HG03521 (cell line): ENCODE data around the gene ABCA12.
A peak's percentile ranks its signal among the peaks of the same experiment; 100 is the strongest.
"Not testable (repeated sequence)": the region's sequence is repeated elsewhere in the genome, so short reads cannot be mapped to it uniquely, and the experiment has no call there.

ENCODE experiments used
- ATAC-seq: cut with Tn5 transposase; IDR thresholded peaks from one replicate; pipeline ENCODE4 v1.9.1; 2021; ENCODE audit warnings: mild to moderate bottlenecking, moderate library complexity; ENCODE audit not compliant: unreplicated experiment

Gene ABCA12, protein sequence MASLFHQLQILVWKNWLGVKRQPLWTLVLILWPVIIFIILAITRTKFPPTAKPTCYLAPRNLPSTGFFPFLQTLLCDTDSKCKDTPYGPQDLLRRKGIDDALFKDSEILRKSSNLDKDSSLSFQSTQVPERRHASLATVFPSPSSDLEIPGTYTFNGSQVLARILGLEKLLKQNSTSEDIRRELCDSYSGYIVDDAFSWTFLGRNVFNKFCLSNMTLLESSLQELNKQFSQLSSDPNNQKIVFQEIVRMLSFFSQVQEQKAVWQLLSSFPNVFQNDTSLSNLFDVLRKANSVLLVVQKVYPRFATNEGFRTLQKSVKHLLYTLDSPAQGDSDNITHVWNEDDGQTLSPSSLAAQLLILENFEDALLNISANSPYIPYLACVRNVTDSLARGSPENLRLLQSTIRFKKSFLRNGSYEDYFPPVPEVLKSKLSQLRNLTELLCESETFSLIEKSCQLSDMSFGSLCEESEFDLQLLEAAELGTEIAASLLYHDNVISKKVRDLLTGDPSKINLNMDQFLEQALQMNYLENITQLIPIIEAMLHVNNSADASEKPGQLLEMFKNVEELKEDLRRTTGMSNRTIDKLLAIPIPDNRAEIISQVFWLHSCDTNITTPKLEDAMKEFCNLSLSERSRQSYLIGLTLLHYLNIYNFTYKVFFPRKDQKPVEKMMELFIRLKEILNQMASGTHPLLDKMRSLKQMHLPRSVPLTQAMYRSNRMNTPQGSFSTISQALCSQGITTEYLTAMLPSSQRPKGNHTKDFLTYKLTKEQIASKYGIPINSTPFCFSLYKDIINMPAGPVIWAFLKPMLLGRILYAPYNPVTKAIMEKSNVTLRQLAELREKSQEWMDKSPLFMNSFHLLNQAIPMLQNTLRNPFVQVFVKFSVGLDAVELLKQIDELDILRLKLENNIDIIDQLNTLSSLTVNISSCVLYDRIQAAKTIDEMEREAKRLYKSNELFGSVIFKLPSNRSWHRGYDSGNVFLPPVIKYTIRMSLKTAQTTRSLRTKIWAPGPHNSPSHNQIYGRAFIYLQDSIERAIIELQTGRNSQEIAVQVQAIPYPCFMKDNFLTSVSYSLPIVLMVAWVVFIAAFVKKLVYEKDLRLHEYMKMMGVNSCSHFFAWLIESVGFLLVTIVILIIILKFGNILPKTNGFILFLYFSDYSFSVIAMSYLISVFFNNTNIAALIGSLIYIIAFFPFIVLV (N-terminal part only)

DNA sequence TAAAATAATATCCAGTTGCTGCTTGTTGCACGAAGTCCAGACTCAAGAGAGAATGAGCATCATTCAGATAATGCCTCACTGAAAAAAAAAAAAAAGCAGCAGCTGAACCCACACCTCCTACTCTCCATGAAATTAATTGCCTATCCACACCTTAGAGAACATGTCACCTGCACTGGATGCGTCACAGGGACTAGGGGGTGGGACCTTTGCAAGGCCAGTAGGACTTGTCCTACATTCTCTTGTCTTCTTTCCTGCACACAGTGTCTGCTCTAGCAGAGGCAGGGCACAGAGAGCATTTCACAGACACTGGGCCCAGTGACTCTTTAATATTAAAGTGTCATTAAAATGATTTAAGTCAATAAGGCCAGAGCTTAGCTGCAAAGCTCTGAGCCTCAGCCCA is at the start of gene ABCA12:
Gene ABCA12 (minus strand): TSS at position 148 of the 400 bp plus-strand sequence. CDS start 418 bp downstream, outside the sequence.
- no peak for ATAC-seq

DNA sequence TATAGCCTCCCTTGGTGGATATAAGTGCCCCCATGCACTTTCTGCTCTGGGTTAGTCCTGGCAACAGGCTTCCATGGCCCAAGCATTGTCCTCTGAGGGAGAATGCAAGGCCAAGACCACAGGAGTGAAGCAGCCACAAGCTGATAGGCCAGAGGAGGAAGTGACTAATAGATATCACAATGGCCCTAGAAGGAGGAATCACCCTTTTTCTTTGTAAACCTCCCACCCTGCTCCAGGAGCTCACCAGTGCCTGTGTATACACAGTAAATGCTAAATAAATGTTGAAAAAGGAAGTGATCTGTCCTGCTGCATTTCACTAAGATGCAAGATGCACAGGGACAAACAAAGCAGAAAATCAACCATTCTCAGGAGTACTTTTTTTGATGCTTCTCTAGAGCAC is 49.7 kb upstream of the ABCA12 start:
- ATAC-seq = no peak

DNA sequence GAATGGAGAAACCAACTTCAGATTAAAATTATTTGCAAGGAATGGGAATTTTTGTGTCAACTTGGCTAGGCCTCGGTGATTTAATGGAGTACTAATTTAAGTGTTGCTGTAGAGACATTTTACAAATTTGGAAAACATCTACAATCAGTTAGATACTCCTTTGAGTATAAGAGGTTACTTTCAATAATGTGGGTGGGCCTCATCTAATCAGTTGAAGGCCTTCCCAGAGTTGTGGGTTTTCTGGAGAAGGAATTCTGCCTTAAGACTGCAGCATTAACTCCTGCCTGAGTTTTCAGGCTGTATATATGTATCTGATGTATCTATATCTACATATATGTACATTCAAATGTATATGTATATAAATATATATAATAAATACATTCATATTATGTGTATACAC is 47.6 kb upstream of the ABCA12 start:
- ATAC-seq = no peak

DNA sequence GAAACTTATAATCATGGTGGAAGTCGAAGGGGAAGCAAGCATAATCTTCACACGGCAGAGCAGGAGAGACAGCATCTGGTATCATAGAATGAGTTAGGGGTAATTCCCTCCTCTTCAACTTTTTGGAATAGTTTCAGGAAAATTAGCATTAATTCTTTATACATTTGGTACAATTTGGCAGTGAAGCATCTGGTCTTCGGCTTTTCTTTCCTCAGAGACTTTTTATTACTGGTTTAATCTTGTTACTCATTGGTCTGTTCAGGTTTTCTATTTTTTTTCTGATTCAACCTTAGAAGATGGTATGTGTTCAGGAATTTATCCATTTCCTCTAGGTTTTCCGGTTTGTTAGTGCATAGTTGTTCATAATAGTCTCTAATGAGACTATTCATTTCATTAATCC is 39.7 kb upstream of the ABCA12 start:
- no peak for ATAC-seq

DNA sequence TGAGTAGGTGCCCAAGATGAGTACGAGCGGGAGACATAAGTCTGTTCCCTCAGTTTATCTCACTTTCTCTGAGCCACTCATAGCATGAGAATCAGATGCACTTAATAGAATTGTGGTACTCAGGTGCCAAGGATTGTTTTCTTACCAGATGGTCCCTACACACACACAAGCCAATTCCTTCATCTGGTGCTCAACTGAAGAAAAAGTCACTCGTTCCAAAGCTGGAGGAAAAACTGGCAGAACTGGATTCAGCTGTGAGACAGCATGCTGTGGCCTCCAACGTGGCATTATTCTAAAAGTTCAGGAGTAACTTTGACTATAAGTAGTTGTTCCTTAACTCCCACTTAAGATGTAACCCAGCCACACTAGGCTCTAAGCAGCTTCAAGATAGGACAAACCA is 33.4 kb upstream of the ABCA12 start:
- ATAC-seq = no peak

DNA sequence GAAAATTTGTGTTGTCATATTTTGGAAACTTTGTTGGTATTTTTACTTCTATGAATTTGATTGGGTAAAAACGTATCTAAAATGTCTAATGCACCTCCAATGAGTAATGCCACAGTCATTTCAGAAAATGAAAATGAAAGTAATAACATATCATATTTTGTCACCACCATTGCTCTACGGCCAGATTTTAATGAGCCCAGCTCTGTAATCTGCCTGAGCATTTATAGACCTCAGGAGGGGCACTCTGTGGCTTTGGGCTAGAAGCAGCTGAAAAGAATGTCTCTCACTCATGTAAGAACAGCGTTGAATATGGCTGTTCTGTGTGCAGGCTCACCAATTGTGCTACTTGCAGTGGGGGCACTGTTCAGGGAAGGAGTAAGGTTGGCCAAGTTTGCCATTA is 32.7 kb upstream of the ABCA12 start:
- ATAC-seq = peak; percentile 67

DNA sequence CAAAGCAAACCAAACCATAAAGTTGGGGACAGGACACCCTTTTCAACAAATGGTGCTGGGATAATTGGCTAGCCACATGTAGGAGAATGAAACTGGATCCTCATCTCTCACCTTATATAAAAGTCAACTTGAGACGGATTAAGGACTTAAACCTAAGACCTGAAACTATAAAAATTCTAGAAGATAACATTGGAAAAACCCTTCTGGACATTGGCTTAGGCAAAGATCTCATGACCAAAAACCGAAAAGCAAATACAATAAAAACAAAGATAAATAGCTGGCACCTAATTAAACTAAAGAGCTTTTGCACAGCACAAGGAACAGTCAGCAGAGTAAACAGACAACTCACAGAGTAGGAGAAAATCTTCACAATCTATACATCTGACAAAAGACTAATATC is 28.1 kb upstream of the ABCA12 start:
- ATAC-seq = not testable (repeated sequence)

DNA sequence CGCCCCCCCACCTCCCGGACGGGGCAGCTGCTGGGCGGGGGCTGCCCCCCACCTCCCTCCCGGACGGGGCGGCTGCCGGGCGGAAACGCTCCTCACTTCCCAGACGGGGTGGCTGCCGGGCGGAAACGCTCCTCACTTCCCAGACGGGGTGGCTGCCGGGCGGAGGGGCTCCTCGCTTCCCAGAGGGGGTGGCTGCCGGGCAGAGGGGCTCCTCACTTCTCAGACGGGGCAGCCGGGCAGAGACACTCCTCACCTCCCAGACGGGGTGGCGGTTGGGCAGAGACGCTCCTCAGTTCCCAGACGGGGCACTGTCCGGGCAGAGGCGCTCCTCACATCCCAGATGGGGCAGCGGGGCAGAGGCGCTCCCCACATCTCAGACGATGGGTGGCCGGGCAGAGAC is 24.9 kb upstream of the ABCA12 start:
- not testable (repeated sequence) for ATAC-seq

DNA sequence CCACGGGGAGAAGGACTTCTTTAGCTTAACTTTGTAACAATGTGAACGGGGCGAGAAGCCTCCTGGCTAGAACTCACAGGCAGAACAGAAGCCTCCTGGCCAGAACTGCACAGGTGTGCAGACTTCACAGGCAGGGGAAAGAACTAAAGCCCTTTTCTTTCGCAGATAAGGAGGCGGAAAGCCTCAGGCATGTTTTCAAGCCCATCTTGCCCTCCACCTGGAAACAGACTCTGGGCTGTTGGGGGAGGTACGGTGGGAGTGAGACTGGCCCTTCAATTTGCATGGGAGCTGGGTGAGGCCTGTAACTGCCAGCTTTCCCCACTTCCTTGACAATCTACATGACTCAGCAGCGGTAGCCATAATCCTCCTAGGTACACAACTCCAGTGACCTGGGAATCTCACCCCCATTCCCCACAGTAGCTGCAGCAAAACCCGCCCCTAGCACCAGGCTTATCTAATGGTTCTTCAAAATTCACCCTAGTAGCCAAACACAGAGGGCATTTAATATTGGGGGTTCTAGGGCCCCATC is 22.9 kb upstream of the ABCA12 start:
- ATAC-seq = no peak

DNA sequence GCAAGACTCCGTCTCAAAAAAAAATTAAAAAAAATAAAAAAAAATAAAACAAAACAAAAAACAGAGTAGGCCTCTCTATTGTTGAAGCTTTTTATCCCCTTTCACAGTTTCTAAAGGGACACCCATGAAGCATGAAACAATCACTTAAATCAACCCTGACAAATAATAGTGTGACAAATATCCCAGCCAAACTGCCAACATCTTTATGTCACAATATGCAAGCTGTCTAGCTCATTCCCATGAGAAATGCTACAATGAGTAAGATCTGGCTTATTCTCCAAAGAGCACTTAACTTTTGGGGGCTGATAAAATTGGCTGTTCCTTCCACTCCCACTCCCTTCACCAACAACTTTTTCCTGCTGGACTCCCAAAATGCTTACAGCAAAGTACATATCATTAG is 21.7 kb upstream of the ABCA12 start:
- no peak for ATAC-seq

DNA sequence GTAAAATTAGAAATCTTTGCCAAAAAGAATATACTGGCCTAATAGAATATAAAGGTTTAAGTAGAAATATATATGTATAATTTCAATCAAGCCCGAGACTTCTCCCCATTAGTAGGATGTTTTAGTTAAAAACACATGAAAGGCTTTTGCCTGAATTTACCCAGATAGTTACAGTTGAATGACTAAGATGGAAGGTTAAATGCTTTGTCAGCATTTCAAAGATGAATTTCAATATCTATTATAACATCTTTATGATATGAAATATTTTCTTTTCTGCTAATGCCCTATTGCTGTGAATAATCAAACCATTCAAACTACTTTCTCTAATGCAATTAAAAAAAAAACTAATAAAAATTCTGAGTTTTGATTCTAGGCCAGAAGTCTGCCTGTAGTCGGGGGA is 18.0 kb upstream of the ABCA12 start:
- ATAC-seq = no peak

DNA sequence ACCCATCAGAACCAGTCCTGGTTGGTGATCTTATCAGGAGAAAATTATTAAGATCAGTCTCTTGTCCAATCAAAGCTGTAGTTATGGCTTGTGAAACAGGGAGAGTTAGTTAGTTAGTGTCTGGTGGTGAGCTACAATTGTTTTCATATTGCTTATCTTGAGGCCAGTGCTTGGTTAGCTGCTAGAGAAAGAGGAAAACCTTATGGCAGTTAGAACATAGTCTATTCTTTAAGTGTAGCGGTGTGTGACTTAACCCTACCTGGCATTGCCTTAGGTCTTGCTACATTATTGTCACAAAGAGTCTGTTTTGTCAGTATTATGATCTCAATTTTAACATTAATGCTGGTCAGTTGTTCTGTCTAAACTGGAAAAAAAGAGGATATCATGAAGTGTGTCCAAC is 11.5 kb upstream of the ABCA12 start:
- ATAC-seq = no peak

DNA sequence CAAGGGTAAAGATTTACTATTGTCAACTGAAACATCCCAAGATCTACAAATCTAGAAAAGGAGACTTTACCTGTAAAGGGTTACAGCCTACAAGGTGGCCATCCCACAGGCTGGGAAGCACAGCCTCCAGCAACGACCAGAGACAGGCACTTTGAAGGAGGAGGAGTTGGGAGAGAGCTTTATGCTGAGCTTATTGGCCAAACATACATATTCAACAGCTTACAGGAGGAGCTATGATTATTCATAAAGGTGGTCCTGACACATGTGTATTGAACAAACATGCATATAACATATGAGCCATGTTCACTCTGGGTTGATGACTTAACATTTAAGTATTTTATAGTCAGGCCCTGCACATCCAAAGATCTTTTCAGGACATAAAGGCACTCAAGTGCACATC is 11.1 kb upstream of the ABCA12 start:
- no peak for ATAC-seq

DNA sequence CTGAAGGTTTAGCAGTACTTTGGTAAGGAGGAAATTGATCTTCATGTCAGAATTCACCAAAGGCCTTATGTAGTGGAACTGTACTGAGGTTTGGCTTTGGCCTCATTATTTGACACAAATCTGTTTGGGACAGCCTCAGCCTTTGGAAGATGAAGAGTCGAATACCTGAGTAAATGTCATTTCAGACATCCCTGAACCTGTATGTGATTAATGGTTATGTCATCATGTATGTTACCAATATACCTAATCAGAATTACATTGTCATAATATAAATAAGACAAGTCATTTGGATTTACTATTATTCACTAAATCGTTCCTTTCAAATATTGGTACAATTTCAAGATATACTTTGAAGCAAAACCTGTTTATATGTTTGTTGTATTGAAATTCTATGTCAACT is 10.6 kb upstream of the ABCA12 start:
- ATAC-seq = no peak

DNA sequence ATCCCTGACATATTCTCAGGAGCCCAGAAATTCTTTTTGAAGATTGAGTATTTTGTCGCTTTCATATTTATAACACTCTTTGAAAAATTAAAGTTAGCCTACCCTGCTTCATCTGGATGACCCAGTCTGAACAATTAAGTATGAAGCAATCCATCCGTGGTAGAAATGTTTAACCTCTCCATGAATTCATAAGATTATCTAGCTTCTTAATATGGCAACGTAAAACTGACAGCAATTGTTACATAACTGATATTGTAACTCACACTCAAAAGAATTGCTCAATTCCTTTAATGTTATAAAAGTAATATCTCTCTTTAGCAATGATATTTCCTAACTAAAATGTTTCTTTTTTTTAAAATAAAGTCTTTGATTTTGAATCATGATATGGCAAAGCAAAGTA is 7.2 kb upstream of the ABCA12 start:
- no peak for ATAC-seq

DNA sequence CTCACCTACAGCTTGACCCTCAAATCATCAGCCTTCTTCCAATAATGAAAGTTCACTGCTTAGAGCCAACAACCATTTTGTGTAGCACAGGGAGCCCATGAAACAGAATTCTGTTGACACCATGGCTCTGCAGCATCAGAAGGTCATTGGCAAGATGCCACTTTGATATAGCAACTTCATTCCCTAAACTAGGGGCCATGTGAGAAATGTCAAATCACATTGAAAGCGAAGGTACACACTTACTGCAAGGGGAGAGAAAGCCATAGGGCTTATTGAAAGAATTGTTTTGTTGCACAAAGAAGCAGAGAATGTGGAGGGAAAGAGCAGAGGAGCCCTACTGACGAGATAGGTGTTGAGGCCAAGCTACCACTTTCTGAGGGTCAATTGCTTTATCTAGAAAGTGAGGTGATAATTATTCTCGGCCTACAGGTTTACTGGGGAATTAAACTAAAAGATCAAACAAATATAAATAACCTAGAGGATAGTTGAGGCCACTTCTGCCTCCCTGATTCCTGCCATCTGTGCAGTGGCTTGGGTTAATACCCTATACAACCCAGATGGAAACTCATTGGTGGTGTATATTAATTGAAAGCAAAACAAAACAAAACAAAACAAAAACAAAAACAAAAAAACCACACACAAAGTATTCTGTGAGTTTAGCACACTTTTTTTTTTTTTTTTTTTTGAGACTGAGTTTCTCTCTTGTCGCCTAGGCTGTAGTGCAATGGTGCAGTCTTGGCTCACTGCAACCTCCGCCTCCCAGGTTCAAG is 5.9 kb upstream of the ABCA12 start:
- ATAC-seq = no peak

DNA sequence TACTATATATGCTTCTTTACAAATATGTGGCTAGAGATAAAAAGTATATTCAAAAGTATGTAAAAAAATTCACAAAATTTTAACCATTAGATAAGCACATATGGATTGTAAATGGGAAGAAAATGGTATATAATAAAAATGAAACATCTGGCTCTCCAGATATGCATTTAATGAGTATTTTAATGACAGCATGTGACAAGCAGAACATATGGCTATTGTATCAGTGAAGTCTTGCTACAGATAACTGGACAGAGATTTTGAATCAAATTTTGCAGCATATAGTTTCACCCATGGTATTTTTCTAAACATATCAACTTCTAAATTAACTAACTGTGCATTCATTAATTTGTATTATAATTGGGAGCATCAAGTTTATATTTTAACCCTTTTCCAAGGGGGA is 5.0 kb upstream of the ABCA12 start:
- ATAC-seq = no peak

DNA sequence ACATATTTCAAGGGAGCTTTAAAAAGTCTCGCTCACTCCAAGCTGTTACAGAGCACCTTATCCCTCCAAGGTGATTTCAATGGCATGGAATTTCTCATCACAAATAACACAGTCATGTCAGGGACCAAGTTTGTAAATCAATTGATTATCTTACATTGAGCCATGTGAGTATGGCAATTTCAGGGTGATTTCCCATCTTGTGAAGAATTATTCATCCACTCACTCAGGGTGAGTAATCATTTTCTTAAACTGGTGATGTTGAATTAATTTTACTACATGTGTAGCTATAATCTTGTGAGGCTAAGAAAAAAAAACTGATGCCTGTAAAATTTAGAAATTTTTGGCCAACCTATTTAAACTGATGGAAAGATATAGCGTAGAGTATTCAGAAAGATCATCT is 3.3 kb upstream of the ABCA12 start:
- ATAC-seq = no peak

DNA sequence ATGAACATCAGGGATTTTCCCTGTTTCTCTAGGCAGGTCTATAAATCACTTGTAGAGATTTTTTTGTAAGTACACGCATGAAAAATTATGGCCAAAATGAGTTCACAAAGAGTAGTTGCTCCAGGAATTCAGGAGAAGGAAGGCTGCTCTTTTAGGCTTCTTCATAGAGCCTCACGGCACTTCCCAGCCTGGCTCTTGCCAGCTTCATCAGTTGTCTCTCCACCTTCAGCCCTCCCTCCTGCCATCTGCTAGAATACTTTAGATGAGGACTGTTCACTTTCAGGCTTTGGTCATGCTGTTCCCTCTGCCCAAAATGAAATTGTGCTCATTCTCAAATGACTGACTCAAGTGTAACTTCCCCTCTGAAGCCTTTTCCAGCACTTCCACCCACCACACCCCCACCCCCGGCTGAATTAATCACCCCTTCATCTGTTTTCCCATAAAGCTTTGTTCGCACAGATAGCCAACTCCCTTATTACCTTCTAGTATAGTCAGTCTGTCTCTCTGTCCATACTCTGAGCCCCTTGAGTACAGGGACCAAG is 1.8 kb upstream of the ABCA12 start:
- ATAC-seq = no peak

DNA sequence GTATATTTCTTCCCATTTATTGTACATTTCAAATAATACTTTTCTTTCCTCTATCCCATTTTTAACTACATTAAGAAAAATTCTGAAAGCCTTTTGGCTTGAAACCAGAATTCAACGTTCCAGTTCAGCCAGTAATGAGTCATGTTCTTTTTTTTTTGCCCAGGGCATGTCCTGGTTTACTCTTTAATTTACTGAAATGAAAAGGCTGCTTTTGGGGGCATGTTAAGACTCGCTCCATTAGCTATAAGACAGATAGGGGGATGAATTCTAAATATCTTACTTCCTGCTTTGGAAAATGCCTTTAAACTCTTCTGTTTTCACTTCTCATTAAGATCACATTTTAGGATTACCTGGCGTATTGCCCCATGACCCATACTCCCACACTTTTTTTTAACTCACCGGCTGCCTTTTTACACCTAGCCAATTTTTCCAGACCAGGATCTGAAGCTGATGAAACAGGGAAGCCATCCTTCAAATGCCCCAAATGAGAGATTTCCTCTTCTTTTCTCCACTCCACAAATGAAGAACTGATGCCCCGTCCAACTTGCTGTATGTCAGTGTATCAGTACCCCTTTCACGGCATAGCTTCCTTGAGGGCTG is 585 bp downstream of the ABCA12 start:
- no peak for ATAC-seq
